Lung (tissue), 12 donors: ENCODE measurements around the gene ERC2. TPM values are rescaled to one million over a fixed set of nuclear protein-coding genes. Genes with fewer than 3 reads are reported as not detected.

Source experiments
- ATAC-seq: fragments of 200-7000 bp; cut with Tn5 transposase; one replicate; pipeline ENCODE4 v1.9.1; 2020; ENCODE audit warnings: moderate number of reproducible peaks; ENCODE audit not compliant: insufficient read depth, low FRiP score
- DNase-seq, 3 donors: peaks; one replicate each; pipeline ENCODE4 v3.0.0-alpha.2; 2013 to 2017
- H3K27ac ChIP-seq, 2 donors: one replicate each; pipeline ENCODE4 v1.5.1; 2013; ENCODE audit warnings: mild to moderate bottlenecking in 2 of 2, moderate library complexity in 2 of 2, control low read depth in 1 of 2, inconsistent platforms in 1 of 2, low read depth in 1 of 2, low read length in 1 of 2
- H3K27me3 ChIP-seq, 3 donors: one replicate each; pipeline ENCODE4 v1.5.1; 2013; ENCODE audit warnings: low read length in 2 of 3; ENCODE audit not compliant: control insufficient read depth in 3 of 3, insufficient read depth in 3 of 3
- H3K36me3 ChIP-seq, 4 donors: one replicate each; pipeline ENCODE4 v1.5.1; 2013; ENCODE audit warnings: low read length in 4 of 4, mild to moderate bottlenecking in 1 of 4, moderate library complexity in 1 of 4; ENCODE audit not compliant: control insufficient read depth in 4 of 4, insufficient read depth in 4 of 4
- H3K4me1 ChIP-seq, 5 donors: one replicate each; pipeline ENCODE4 v1.5.1; 2013; ENCODE audit warnings: low read length in 5 of 5, mild to moderate bottlenecking in 2 of 5, moderate library complexity in 1 of 5; ENCODE audit not compliant: control insufficient read depth in 5 of 5, insufficient read depth in 5 of 5
- H3K4me3 ChIP-seq: one replicate; pipeline ENCODE4 v1.5.1; 2013; ENCODE audit warnings: mild to moderate bottlenecking, control low read depth, moderate library complexity
- H3K9ac ChIP-seq, 2 donors: one replicate each; pipeline ENCODE4 v1.5.1; 2013; ENCODE audit warnings: low read length in 2 of 2, control low read depth in 1 of 2; ENCODE audit not compliant: insufficient read depth in 1 of 2
- H3K9me3 ChIP-seq, 4 donors: one replicate each; pipeline ENCODE4 v1.5.1; 2013; ENCODE audit warnings: low read length in 3 of 4, mild to moderate bottlenecking in 1 of 4, moderate library complexity in 1 of 4; ENCODE audit not compliant: control insufficient read depth in 4 of 4, insufficient read depth in 3 of 4
- CTCF ChIP-seq: IDR thresholded peaks from 2 replicates; pipeline ENCODE4 v1.5.1; 2012; ENCODE audit warnings: mild to moderate bottlenecking; ENCODE audit errors: control extremely low read depth, extremely low read depth
- WGBS, 2 donors: extraction: QIAGEN DNeasy Blood & Tissue Kit; methylation state at CpG; one replicate each; pipeline ENCODE4 v1.1.7; 2013; 5-methylcytosine and 5-hydroxymethylcytosine counted together
- polyA plus RNA-seq, 2 donors: library from polyadenylated mRNA; stranded (reverse); fragments of 200-250 nt; gene quantifications; one replicate each; pipeline ENCODE4 v1.2.1, GENCODE V29; 2013
- total RNA-seq, 2 donors: library from RNA; depleted of rRNA in 1 of 2; stranded (reverse); fragments of >200 nt in 1 of 2; gene quantifications; one replicate each; pipeline ENCODE4 v1.2.1, GENCODE V29; 2014 to 2021
- donor health status: control.
- donor health status: control.
- donor health status: Bipolar disorder and iron deficiency.
- donor health status: healthy.
- donor health status: DM: yes; HTN: yes; CAD: no.

ERC2 gene
- total and polyA plus RNA-seq, 4 donors = 0.20 to 3.5 (median 0.97) TPM

DNA sequence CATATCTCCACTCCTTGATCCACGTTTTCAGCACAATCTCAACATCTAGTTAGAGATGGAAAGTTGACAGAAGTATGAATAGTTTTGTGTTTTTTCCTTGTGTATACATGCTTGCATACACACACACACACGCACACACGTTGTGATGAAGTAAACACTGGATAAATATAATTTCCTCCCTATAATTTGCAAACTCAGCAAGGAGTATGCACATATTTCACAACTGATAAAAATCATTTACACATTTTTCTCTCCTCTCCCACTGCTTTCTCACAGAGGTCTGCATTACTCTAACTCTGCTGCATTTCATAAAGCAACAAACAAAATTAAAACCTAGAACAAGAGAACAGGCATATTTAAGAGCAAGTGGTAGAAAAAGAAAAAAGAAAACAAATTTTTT lies 320.9 kb downstream of the ERC2 start:
- ATAC-seq (no peak), DNase-seq (no peak)
- no peak for TF ChIP-seq CTCF
- Histone ChIP-seq H3K27me3 (peaks cover 0 to 9% (median 3%) of the 10 kb centered on the region in 3 donors), H3K27ac (no peak overlapping the region), H3K9ac (no peak overlapping the region), H3K4me3 (no peak overlapping the region), H3K36me3 (no peaks in the 10 kb centered on the region), H3K9me3 (no peaks in the 10 kb centered on the region), H3K4me1 (peaks cover 0 to 11% (median 0%) of the 10 kb centered on the region in 5 donors)
- WGBS, 2 donors = 57 to 71% methylated on average over 3 of the region's 3 CpGs

DNA sequence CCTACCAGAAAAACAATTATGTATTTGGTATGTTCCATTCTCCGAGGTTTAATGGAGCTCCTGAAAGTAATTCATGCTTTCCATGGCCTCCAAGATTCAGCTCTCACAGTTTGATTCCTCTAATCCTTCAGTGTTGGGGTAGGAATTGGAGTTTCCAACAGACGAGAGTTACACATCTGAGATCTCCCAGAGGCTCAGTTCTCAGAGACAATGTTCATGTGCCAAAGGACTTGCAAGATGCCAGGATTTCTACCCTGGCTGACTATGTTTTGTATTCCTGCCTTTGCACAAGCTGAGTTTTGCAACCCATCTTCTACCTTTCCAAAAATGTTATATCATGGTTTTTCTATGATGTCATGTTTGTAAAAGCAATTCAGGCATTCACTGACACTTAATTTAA lies 322.9 kb downstream of the ERC2 start:
- no peaks in the 10 kb centered on the region for H3K9me3 ChIP-seq
- no peak overlapping the region for H3K27ac ChIP-seq
- H3K36me3 ChIP-seq = no peaks in the 10 kb centered on the region
- H3K4me1 ChIP-seq = peaks cover 0 to 11% (median 0%) of the 10 kb centered on the region in 5 donors
- DNase-seq (peak in 1 of 3 donors; percentile 6), ATAC-seq (no peak)
- peaks cover 0 to 9% (median 3%) of the 10 kb centered on the region in 3 donors for H3K27me3 ChIP-seq
- 67 to 70% methylated on average over 2 of the region's 2 CpGs for WGBS, 2 donors
- H3K4me3 ChIP-seq = no peak overlapping the region
- no peak overlapping the region for H3K9ac ChIP-seq
- no peak for TF ChIP-seq CTCF

DNA sequence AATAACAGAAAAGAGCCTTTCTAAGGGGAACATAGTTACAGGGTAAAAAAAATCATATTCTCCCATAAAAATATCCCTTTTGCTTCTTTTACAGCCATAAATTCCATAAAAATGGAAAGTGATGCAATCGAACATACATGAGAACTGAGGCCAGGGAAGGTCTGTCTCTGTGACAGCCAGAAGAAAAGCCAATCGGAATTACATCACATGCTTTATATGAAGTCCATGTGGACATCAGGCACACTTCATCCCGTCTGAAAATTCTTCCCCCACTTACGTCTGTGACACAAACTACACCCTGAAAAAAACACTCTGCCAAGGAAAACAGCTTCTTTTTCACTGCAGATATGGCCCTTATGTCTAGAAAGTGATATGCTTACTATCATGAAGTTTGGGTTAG lies 323.5 kb downstream of the ERC2 start:
- Histone ChIP-seq H3K4me1 (peaks cover 0 to 11% (median 0%) of the 10 kb centered on the region in 5 donors), H3K27ac (no peak overlapping the region), H3K4me3 (no peak overlapping the region), H3K9ac (no peak overlapping the region), H3K9me3 (no peaks in the 10 kb centered on the region), H3K27me3 (peaks cover 0 to 9% (median 3%) of the 10 kb centered on the region in 3 donors), H3K36me3 (no peaks in the 10 kb centered on the region)
- 59 to 77% methylated on average over 4 of the region's 4 CpGs for WGBS, 2 donors
- no peak for TF ChIP-seq CTCF
- DNase-seq = peak; percentile 60 to 93 (median 83)
- ATAC-seq = no peak

DNA sequence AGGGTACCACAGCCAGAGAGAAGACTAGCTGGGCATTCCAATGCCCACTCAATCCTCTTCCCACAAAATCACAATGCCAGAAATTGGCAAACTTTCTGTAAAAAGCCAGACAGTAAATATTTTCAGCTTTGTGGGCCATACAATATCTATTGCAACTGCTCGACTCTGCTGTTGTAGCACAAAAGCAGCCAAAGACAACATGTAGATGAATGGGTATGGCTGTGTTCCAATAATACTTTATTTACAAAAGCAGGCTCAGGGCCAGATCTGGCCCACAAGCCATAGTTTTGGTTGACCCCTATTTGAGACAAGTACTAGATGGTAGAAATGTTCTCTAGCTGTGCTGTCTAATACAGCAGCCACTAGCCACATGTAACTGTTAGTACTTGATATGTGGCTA lies 330.9 kb downstream of the ERC2 start:
- no peak overlapping the region for H3K4me3 ChIP-seq
- ATAC-seq = no peak
- H3K4me1 ChIP-seq = no peaks in the 10 kb centered on the region
- no peak overlapping the region for H3K27ac ChIP-seq
- H3K9me3 ChIP-seq = no peaks in the 10 kb centered on the region
- H3K36me3 ChIP-seq = no peaks in the 10 kb centered on the region
- H3K9ac ChIP-seq = no peak overlapping the region
- TF ChIP-seq CTCF = no peak
- WGBS, 2 donors = 58 to 74% methylated on average over 1 of the region's 1 CpG
- no peaks in the 10 kb centered on the region for H3K27me3 ChIP-seq
- peak in 1 of 3 donors; percentile 28 for DNase-seq
